Measurements from ENCODE around the gene NANOS2. TPM values are rescaled to one million over a fixed set of nuclear protein-coding genes. Genes with fewer than 3 reads are reported as not detected.

NANOS2 gene
- total RNA-seq, 4 donors from 2014 or later = not detected

DNA sequence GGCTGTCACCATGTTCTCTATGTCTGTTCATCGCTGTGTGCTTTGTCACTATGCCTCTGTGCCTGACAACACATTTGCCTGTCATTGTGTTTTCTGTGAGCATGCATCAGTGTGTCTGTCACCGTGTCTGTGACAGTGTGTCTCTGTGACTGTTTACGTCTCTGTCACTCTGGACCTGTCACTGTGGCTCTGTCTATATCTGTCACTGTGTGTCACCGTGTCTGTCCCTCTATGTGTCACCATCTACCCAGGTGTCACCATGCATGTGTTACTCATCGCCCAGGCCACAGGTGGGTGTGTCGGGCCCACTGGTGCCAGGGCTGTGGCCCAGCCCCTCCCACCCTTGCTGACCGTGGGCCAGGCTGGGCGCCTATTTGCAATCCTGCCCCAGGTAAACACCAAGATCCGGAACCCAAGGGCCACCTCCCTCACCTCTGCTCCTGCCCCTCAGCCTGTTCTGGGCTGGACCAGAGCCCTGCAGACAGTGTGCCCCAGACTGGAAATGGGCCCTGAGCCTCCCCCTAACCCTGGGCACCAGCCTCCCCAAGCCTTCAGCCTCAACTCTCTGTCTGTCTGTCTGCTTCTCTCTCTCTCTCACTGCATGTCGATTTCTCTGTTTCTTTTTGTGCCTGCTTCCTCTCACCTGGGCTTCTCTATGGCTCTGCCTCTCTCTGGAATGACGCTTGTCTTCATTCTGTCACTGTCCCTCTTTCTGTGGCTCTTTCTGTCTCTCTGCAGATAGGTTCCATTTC lies 36.4 kb downstream of the NANOS2 start:
- no peak overlapping the region for H3K4me3 ChIP-seq (ENCODE audit: low read depth, poor library complexity, severe bottlenecking)
- intact Hi-C loops (cut with DNase I; ENCODE audit: low total_unique reads) = no loop called here
- 70 to 79% methylated on average over 9 to 11 of the region's 11 CpGs for WGBS, 2 donors
- TF ChIP-seq POLR2A (IDR thresholded peaks at IDR 0.05) = no peak
- TF ChIP-seq, protein P1, sequence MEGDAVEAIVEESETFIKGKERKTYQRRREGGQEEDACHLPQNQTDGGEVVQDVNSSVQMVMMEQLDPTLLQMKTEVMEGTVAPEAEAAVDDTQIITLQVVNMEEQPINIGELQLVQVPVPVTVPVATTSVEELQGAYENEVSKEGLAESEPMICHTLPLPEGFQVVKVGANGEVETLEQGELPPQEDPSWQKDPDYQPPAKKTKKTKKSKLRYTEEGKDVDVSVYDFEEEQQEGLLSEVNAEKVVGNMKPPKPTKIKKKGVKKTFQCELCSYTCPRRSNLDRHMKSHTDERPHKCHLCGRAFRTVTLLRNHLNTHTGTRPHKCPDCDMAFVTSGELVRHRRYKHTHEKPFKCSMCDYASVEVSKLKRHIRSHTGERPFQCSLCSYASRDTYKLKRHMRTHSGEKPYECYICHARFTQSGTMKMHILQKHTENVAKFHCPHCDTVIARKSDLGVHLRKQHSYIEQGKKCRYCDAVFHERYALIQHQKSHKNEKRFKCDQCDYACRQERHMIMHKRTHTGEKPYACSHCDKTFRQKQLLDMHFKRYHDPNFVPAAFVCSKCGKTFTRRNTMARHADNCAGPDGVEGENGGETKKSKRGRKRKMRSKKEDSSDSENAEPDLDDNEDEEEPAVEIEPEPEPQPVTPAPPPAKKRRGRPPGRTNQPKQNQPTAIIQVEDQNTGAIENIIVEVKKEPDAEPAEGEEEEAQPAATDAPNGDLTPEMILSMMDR (IDR thresholded peaks at IDR 0.05) = peak in 1 of 3 donors; percentile 4
- DNase-seq (ENCODE audit: low spot score in 2 of 2) = no peak

DNA sequence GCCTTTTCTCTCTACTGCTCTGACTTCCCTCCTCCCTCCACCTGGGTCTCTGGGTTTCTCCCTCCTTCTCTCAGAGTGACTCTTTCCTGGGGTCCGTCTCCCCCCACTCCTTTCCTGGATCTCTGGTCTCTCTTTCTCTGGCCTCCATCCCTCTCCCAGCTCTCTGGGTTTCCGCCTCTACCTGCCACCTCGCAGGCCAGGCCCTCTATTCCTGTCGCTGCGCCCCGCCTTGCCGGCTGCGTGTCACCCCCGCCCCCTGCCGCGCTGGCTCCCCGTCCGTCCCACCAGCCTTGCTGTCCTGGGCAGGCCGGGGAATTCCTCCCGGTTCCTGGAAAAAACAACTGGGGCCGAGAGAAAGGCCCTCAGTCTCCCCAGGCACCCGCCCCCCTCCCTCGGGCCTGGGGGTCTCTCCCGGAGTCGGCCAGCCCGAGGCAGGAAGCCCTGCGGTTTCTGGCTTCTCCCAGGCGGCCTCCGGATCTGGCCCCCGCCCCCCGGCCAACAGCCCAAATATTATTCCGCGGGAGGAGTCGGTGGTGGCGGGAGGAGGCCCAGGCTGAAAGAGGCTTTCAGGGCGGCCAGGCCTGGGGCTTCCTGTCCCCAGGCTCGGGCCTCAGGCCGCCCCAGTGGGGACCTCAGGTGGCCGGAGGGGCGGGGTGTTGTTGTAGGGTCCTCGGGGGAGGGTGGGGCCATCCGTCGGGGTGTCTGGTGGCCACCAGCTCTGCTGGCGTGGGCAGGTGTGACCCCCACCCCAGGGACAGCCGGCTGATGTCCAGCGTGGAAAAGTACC lies 38.0 kb downstream of the NANOS2 start:
- no peak for TF ChIP-seq POLR2A (IDR thresholded peaks at IDR 0.05)
- TF ChIP-seq, protein P1 (IDR thresholded peaks at IDR 0.05) = no peak
- no peak overlapping the region for H3K4me3 ChIP-seq (ENCODE audit: low read depth, poor library complexity, severe bottlenecking)

DNA sequence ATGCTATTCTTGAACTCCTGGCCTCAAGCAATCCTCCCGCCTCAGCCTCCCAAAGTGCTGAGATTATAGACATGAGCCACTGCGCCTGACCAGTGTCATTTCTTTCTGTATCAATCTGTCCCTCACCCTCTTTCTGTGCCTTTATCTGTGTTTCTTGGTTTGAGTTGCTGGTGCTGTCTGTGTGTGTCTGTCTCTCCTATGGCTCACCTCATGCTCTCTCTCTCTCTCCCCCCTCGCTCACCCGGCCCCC lies 38.5 kb downstream of the NANOS2 start:
- intact Hi-C loops (cut with DNase I; ENCODE audit: low total_unique reads) = no loop called here
- no peak for TF ChIP-seq POLR2A (IDR thresholded peaks at IDR 0.05)
- TF ChIP-seq, protein P1 (IDR thresholded peaks at IDR 0.05) = no peak
- H3K4me3 ChIP-seq (ENCODE audit: low read depth, poor library complexity, severe bottlenecking) = no peak overlapping the region
- DNase-seq (ENCODE audit: low spot score in 2 of 2) = no peak
- WGBS, 2 donors = 57 to 58% methylated on average over 4 of the region's 4 CpGs

More for the DNA sequence above, 38.0 kb downstream of the NANOS2 start:
- WGBS, 2 donors = 8 to 15% methylated on average over 27 to 34 of the region's 41 CpGs
- DNase-seq (ENCODE audit: low spot score in 2 of 2) = no peak
- intact Hi-C loops (cut with DNase I; ENCODE audit: low total_unique reads) = no loop called here

DNA sequence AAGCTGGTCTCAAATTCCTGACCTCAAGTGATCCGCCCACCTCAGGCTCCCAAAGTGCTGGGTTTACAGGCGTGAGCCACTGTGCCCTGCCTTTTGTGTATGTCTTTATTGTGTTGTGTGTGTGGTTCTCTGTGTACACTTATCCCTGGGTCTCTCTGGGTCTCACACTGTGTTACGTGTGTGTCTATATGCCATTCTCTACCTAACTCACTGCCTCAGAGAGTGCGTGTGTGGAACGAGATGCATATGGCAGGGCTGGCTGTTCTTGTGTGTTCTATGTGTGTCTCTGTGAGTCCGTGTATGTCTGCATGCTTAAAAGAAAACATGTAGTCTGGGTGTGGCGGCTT lies 40.0 kb downstream of the NANOS2 start:
- intact Hi-C loops (cut with DNase I; ENCODE audit: low total_unique reads) = no loop called here
- DNase-seq (ENCODE audit: low spot score in 2 of 2) = no peak
- 89% methylated on average over 7 of the region's 7 CpGs for WGBS, 2 donors
- H3K4me3 ChIP-seq (ENCODE audit: low read depth, poor library complexity, severe bottlenecking) = no peak overlapping the region
- TF ChIP-seq, protein P1 (IDR thresholded peaks at IDR 0.05) = no peak
- no peak for TF ChIP-seq POLR2A (IDR thresholded peaks at IDR 0.05)

DNA sequence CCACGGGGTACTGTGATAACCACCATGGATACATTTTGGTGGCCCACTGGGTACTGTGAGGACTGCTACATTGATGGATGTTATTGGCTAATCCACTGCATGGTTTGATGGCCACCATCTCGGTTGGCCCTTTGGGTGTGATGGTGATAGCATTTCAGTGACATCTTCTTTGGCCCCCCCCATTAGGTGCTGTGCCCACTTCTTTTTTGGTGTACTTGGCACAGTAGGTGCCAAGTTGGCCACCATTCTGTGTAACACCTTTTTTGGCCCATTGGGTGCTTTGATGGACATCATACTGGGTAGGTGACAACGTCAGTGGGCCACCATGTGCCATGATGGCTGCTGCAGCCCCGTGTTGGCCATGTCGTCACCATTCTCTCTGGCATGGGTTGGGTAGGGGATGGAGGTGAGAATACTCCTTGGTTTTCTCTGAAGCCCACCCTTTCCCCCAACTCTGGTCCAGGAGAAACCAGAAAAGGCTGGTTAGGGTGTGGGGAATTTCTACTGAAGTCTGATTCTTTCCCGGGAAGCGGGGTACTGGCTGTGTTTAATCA lies 41.3 kb downstream of the NANOS2 start:
- intact Hi-C loops (cut with DNase I; ENCODE audit: low total_unique reads) = no loop called here
- H3K4me3 ChIP-seq (ENCODE audit: low read depth, poor library complexity, severe bottlenecking) = no peak overlapping the region
- no peak for DNase-seq (ENCODE audit: low spot score in 2 of 2)
- 92 to 96% methylated on average over 7 of the region's 7 CpGs for WGBS, 2 donors
- no peak for TF ChIP-seq POLR2A (IDR thresholded peaks at IDR 0.05)
- TF ChIP-seq, protein P1 (IDR thresholded peaks at IDR 0.05) = no peak
